NCI-H748 (cell line): Measurements from ENCODE around the gene CST6.
"Not testable (repeated sequence)": the region's sequence is repeated elsewhere in the genome, so short reads cannot be mapped to it uniquely, and the experiment has no call there.

ENCODE experiments used
- DNase-seq: peaks from one replicate; lab custom pipeline; 2025; ENCODE audit not compliant: unreplicated experiment; lab: John Stamatoyannopoulos, UW

CST6 gene

DNA sequence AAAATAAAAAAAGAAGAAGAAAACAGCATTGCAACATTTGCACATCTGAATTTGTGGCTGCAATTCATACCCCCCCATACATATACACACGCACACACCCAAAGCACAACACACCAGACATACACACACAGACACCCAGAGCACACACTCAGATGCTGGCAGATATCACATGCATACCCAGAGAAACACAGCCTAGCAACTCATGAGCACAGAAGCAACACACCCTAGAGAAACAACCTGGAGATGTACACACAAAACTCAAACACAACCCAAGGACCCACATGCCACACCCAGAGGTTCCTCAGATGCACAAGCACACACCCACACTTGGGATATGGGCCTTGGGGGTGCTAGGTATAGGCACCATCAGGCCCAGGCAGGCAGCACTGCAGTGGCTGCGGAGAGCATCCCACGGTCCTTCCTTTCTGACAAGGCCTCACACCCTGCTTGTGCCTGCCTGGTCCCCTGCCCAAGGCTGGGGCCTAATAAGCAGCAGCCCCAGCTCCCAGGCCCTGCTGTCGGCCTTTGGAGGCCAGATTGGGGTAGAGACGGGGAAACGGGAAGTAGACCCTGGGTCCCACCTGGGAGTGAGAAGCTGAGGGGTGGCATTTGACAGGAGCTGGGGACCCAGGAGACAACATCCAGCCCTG is 3.1 kb downstream of the CST6 start:
- no peak for DNase-seq

DNA sequence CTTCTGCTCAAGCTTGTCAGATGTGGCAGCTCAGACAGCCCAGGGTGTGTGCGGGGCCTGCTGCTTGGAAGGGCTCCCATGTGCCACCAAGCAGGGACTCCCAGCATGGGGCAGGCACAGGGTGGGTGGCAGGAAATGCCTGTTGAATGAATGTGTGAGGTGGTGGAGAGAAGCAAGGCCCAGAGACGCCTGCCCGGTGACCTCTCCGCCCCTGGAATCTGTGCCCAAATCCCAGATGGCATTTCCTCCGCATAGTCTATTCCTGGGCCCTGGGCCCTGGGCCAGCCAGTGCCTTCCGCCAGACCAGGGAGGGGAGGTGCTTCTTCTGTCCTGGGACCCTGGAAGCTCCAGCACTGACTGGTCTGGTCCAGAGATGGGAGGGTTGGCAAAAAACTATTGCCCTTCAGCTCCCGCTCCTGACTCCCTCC is 3.7 kb downstream of the CST6 start:
- no peak for DNase-seq

DNA sequence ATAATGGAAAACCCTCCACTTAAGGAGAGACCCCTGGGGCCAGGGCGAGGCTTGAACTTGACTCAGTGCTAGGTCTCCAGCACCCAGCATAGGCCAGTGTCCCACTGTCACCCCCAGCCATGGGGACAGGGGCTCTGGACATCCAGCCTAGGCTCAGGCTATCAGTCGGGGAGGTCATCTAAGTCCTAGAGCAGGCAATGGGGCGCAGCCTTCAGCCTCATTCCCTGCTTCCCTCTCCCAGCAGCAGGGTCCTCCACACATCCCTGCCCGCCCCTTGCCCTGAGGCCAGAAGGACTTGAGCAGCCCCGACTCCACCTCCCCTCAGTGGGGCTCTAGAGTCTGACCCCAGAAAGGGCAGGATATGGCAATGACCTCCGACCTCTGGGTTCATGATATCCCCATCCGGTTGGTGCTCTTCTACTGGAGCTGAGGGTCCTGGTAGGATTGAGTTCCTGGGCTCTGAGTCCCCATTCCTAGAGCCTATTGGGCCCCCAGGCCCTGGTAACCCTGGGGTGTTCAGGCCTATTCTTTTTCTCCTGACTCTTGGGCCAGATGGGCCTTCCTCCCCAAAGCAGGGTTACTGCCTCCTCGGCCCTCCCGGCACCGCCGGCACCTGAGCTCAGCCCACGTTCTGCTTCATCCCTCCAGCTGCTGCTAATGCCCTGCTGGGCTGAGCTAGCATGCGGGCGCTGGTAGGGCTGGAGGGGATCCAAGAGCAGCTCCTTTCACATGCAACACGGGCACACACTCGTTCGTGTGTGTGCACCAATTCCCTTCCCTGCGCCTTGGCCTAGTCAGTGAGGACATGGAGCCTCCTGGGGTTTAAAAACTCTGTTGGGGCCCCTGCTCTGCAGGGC is 4.4 kb downstream of the CST6 start:
- DNase-seq, result no peak

DNA sequence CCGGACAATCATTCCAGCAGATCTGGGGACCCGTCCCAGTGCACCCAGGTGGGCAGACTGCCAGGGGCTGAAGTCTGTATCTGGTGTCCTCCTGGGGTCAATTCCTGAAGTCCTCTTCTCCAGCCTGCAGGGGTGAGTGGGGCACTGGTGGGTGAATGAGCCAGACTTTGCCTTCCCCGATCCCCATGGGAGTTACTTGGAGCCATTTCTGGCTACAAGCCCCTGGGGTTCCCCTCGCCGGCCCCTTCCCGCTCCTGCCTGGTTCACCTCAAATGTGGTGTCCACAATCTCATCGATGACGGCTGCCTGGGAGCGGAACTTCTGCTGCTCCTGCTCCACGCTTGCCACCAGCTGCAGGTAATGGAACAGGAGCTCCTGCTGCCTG is 5.0 kb downstream of the CST6 start:
- no peak for DNase-seq

DNA sequence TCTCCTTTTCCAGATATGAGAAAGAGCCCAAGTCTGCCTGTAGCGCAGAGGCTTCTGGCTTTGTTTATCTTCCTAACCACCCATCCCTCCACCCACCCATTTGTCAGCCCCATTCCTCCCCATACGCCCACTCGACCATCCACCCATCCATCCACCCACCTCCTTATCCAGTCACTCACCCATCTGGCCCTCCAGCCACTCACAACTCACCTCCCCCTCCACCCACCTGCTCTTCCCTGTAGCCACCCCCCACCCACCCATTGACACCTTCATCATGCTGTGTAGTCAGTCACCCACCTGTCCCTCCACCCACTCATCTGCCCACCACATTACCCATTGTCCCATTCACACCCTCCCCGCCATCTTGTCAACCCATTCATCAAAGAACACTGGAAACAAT is 5.5 kb downstream of the CST6 start:
- DNase-seq, result no peak

DNA sequence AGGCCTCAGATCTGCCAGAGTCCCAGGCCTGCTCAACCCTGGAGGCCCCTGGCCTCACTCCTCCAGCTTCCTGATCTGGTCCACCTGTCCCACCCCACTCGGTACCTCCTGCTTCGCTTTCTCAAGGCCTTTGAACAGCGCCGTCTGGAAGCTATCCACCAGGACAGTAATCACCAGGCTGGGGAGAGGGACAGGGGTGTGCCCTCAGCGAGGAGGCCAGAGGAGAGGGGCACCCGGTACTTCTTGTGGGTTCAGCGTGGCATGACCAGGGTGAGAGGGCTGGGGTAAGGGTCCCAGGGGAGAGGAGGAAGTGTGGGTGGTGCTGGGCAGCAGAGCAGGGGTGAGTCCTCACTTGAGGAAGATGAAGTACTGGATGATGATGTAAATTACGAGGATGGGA is 8.4 kb downstream of the CST6 start:
- no peak for DNase-seq

DNA sequence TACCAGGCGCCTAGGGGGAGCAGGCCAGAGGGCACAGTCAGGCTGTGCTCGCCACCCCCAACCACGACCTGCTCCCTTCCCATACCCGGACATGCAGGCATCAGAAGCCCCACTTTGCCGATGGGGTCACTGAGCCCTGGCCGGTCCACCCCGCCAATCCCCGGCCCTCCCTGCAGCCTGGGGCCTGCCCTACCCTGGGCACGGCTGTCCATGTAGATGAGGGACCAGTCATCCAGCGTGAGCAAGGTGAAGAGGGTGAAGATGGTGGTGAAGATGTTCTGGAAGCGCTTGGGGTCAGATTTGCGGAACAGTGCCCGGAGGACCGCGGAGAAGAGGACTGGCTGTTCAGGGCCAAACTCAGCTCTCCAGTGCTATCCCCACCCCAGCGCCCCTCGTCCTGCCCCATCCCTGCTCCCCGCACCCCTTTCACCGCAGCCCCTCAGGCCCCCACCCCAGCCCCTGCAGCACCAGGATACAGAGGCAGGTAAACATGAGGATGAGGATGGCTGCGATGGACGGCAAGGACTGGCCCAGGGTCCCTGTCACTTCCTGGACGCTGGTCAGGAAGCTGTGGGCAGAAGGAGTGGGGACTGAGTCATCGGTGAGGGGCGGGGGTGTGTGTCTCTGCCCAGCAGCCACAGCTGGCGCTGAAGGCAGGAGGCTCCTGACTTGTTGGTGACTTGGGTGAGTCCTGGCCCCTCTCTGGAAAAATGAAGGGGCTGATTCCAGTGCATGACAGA is 9.0 kb downstream of the CST6 start:
- no peak for DNase-seq

DNA sequence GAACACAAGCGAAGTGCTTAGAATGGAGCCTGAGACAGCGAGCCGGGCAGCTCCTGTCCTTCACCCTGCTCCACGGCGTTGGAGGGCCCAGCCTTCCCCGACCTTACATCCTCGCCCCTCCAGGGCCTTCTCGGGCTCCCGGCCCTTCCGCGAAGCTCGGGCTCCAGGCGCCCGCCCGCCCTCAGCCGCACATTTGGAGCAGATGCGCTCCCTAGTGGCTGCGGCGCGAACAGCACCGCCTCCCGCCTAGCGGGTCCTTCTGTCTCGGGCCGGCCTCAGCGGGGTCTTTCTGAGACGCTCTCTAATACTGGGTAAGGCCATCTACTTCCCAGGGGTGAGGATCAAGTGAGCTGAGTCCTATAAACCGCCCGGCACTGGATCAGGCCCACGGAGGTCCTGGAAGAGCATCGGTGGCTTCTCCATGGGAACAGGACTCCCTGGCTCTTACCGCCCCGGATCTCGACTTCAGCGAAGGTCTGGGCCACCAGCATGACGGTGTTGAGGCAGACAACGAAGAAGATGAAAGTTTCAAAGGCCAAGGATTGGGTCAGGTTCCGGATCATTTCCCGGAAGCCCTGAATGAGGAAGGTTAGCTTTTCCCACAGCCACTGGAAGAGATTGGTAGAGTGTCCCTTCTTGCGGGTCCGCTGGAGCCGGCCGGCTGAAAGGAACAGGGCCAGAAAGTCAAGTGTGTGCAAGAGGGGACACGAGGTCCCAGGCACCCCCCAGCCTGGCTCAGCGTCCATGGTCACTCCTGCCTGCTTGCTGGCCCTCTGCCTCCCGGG is 10.8 kb downstream of the CST6 start:
- peak; percentile 75 for DNase-seq

DNA sequence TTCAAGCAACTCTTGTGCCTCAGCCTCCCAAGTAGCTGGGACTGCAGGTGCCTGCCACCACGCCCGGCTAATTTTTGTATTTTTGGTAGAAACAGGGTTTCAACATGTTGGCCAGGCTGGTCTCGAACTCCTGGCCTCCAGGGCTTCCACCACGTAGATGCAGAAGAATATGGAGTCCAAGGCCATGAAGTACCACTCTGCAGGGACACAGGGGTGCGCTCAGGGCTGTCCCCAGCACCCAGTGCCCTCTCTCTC is 11.3 kb downstream of the CST6 start:
- not testable (repeated sequence) for DNase-seq

DNA sequence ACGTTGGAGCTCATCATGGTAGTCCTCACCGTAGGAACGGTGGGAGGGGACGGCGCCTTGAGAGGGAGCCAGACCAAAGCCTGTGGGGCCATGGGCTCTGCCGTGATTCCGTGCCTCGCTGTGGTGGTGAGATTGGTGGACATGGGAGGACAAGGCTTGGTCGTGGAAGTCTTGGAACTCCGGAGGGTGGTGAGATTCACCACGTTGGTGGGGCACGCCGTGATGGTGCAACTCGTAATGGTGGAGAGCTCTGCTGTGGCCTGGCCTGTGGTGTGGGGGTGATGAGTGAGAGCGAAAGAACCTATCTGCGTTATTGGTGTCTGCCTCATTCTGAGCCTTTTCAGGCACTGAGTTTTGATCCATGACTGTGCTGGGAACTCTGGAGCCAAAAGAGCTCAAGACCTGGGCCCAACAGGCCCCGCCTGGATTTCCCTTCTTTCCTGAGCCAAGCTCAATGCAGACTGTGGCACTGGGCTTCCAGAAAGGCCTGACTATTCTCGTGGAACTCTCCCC is 14.3 kb downstream of the CST6 start, which contains the start of gene CATSPER1:
TSS of gene CATSPER1 (minus strand) at position 463 of the 513 bp plus-strand sequence. CDS start at position 363, 100 bp downstream.
- no peak for DNase-seq

DNA sequence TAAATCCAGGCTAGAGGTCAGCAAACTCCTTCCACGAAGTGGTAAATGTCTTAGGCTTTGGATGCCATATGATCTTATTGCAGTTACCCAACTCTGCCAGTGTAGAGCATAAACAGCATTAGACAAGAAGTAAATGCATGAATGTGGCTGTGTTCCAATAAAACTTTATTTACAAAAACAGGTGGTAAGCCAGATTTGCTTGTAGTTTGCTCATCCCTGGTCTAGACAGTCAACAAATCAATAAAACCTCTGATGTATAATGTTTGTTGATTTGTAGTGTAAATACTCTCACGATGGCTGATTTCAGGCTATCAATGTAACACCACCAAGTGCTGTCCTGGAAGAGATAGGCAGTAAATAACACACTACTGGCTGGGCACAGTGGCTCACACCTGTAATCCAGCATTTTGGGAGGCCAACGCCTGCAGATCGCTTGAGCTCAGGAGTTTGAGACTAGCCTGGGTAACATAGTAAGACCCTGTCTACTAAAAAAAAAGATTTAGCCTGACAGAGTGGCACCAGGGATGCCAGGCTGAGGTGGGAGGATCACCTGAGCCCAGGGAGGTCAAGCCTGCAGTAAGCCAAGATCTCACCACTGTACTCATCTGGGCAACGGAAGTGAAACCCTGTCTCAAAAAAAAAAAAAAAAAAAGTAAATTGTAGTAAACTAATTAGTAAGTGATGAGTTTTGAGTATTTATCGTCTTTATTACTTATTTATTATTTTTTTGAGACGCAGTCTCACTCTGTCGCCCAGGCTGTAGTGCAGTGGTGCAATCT is 21.3 kb downstream of the CST6 start:
- no peak for DNase-seq

DNA sequence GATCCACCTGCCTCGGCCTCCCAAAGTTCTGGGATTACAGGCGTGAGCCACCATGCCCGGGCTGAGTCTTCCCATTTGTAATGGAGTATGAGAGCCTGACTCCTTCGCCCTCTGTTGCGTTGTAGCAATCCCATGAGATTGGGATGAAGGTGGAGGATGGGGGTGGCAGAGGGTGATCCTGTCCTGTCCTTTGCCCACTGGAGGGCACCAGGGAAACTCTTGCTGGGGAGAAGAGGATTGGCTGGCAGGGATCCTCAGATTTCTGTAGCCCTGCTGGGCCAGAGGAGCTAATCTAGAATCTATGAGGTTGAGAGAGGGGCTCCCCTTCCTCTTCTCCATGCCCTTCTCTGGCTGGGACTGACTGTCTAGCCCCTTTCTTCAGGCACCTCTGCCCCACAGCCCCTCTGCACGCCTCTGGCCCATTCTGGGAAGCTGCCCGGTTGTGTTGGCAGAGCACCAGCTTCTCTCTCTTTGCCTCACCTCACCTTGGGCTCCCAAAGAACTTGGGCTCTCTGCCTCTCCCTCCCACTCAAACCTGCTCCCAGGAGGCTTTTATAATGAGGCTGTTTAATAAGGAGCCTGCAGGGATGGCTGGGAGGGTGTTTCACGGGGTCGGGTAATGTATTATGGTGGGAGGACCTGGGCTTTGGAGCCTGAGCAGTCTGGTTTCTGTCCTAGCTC is 24.0 kb downstream of the CST6 start:
- no peak for DNase-seq

DNA sequence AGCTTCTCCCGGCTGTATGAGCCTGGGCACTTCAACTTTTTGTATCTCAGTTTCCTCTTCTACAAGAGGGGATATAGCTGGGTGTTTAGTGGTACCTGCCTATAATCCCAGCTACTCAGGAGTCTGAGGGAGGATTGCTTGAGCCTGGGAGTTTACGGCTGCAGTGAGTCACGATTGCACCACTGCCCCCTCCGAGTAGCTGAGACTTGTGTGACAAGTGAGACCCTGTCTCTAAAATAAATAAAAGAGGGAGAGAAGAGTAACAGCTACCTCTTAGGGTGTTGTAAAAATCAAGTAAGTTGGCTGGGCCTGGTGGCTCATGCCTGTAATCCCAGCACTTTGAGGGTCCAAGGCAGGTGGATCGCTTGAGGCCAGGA is 24.5 kb downstream of the CST6 start:
- DNase-seq, result no peak

DNA sequence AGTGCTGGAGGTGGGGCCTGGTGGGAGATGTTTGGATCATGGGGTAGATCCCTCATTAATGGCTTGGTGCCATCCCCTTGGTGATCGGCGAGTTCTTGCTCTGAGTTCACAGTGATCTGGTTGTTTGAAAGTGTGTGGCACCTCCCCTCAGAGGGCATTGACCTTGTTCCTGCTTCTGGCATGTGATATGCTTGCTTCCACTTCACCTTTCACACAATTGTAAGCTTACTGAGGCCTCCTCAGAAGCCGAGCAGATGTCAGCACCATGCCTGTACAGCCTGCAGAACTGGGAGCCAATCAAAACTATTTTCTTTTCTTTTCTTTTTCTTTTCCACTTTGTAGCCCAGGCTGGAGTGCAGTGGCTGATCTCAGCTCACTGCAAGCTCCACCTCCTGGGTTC is 25.5 kb downstream of the CST6 start:
- DNase-seq, result no peak

DNA sequence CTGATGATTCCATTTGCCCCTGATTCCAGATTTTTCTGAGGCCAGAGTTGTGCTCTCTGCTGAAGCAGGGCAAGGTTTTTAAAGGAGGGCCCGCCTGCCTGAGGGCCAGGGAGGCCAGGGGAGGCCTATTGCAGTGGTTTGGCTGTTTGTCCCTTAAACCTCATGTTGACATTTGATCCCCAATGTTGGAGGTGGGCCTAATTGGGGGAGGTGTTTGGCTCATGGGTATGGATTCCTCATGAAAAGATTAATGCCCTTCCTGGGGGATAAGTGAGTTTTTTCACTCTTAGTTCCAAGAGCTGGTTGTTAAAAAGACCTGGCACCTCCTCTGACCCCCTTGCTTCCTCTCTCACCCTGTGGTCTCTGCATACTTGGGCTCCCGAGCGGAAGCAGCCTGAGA is 28.0 kb downstream of the CST6 start:
- DNase-seq, result no peak

DNA sequence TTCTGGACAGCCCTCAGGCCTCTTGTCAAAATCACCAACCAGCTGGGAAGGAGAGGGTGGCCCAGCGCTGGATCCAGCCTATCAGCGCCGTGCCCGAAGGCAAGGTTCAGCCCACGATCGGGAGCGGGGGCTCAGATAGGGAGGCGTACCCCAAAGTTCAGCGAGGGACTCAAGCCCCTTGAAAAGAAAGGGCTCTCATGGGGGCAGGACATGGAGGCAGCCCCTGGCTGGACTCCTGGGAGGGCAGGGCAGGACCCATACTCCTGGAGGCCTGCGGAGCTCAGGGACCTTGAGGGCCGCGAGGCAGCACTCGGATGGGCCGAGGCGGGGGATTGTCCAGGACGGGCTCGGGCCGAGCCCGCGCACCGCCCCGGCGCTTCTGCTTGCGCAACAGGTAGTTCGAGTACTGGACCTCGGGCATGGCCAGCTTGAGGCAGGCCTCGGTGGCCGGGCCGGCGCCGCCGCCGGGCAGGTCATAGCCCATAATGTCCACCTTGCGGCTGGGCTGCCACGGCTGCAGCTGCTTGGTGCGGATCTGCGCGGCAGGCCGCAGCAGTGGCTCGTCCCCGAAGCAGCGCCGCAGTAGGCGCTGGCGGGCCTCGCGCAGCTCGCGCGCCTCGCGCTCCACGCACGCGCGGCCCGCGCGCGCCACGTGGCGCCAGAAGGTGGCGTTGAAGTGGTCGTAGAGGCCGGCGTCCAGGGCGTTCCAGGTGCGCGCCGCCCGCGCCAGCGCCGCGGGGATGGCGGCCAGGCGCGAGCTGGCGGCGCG is 30.6 kb downstream of the CST6 start:
- DNase-seq, result no peak

DNA sequence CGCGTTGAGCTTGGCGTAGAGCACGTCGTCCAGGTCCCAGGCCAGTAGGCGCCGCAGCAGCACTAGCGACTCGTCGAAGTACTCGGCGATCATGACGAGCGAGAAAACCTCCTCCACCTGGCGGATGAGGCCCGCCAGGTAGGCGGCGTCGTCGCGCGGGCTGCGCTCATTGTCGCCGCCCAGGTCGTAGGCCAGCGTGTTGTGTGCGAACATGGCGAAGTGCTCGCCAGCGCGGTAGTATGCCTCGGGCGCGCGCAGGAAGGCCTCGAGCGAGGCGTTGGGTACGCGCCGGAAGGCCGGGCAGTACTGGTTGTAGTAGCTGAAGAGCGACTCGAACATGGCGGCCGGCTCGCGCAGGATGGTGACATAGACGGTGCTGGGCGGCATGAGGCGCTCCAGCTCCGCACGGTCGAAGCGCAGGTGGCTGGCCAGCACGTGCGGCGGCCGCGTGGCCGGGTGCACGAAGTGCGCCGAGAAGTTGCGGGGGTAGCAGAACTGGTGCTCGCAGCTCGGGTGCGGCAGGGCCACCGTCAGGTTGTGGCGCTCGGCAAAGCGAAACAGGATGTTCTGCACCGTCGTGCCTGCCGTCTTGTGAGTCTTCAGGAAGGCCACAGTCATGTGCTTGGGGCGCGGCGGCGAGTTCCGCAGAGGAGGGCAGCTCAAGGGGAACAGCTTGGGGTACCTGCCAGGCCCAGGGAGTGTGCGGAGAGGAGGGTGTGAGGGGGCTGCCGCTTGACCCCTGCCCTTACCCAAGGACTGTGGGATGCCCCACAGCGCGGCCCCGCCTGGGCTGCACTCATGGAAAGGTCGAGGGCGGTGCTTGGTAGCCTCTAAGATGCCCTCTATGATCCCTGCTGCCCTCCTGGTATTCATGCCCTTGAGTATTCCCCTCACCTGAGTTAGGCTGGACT is 31.4 kb downstream of the CST6 start:
- DNase-seq, result no peak

DNA sequence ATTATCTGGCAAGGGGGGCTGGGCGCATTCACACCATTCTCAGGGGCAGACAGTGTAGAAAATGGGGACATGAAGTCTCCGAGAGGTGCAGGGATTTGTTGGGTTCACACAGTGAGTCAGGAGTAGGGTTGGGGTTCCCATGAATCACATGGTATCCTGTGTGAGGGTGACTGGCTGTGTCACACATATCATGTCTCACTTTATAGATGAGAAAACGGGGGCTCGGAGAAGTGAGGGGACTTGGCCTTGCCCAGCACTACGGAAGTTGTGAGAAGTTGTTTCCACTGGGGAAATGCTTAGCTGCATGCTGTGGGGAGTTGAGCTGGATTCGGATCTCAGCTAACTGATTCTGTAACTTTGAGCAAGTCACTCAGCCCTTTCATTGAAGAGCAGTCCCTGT is 32.9 kb downstream of the CST6 start:
- DNase-seq, result no peak
